Vagina (tissue), 2 donors: Measurements from ENCODE around the gene POLR2A.

ENCODE experiments used
- POLR2AphosphoS5 ChIP-seq, 2 donors: sonication (generic); formaldehyde crosslinking; IDR thresholded peaks; one replicate each; pipeline ENCODE4 v1.9.0; 2017; ENCODE audit warnings: antibody characterized with exemption in 2 of 2, mild to moderate bottlenecking in 2 of 2, low read depth in 1 of 2; ENCODE audit not compliant: insufficient read depth in 1 of 2
- TF ChIP-seq, protein P1 (sequence below), 3 experiments: fragments of 450-650 bp in 2 of 3; fragments of 200-600 bp in 1 of 3; sonication (generic) in 1 of 3; IDR thresholded peaks; one replicate each; pipeline ENCODE4 v1.5.1; 2017 to 2019; ENCODE audit warnings: antibody characterized with exemption in 3 of 3, mild to moderate bottlenecking in 2 of 3, moderate library complexity in 2 of 3

GRCh38 chr17:7468290-7468689, 15.9 kb upstream of the POLR2A start:
- TF ChIP-seq, protein P1, sequence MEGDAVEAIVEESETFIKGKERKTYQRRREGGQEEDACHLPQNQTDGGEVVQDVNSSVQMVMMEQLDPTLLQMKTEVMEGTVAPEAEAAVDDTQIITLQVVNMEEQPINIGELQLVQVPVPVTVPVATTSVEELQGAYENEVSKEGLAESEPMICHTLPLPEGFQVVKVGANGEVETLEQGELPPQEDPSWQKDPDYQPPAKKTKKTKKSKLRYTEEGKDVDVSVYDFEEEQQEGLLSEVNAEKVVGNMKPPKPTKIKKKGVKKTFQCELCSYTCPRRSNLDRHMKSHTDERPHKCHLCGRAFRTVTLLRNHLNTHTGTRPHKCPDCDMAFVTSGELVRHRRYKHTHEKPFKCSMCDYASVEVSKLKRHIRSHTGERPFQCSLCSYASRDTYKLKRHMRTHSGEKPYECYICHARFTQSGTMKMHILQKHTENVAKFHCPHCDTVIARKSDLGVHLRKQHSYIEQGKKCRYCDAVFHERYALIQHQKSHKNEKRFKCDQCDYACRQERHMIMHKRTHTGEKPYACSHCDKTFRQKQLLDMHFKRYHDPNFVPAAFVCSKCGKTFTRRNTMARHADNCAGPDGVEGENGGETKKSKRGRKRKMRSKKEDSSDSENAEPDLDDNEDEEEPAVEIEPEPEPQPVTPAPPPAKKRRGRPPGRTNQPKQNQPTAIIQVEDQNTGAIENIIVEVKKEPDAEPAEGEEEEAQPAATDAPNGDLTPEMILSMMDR (IDR thresholded peaks at IDR 0.05), result no peak
- TF ChIP-seq POLR2AphosphoS5 (IDR thresholded peaks at IDR 0.05; ENCODE audit: insufficient read depth in 1 of 2, low read depth in 1 of 2), result no peak
